ENCODE results near the gene LUZP1.

- TF ChIP-seq EZH2 (IDR thresholded peaks at IDR 0.05; ENCODE audit: low read length, missing control alignments): no peak
- no peak for TF ChIP-seq CTCF (conservative IDR thresholded peaks at IDR 0.05 in 1 of 2, IDR thresholded peaks at IDR 0.05 in 1 of 2; ENCODE audit: low read depth in 1 of 2, low read length in 2 of 2)
These were observed 80.6 kb downstream of the LUZP1 start for GRCh38 chr1:23088027-23088426.

Measured in fibroblast of lung (primary cell).